GM12873 (cell line): Measurements from ENCODE around the gene GNB5.

Source experiments
- TF ChIP-seq, protein P1 (sequence below): IDR thresholded peaks from 2 replicates; pipeline ENCODE4 v1.5.1; 2012; ENCODE audit warnings: low read depth, mild to moderate bottlenecking, moderate library complexity, low read length, control low read depth; ENCODE audit not compliant: insufficient read depth; ENCODE audit errors: missing control alignments

Gene GNB5

DNA sequence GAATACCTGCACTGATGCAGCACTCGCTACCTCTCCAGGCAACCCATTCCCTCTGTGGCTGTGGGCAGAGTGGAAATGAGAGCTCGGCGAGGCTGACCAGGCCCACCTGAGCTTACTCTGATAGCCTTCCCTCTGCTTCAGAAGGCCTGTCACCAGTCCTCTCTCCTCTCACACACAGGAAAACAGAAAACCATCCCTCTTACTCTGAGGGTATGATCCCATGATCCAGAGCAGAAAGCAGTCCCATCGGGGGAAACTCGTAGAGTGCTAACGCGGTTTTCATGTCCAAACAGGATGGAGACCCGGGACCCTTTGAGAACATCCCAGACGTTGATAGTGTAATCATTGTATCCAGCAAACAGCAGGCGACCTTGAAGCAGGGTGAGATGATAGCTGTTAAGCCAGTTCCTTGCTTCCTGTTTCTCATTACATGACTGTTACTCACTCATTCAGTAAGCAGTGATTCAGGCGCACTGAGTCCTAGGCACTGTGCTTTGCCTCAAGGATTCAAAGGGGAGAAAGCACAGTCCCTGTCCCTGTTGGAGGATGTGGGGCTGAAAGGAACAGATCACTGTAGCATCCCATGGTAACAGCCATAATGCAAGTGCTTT is 66.8 kb downstream of the GNB5 start:
- TF ChIP-seq, protein P1, sequence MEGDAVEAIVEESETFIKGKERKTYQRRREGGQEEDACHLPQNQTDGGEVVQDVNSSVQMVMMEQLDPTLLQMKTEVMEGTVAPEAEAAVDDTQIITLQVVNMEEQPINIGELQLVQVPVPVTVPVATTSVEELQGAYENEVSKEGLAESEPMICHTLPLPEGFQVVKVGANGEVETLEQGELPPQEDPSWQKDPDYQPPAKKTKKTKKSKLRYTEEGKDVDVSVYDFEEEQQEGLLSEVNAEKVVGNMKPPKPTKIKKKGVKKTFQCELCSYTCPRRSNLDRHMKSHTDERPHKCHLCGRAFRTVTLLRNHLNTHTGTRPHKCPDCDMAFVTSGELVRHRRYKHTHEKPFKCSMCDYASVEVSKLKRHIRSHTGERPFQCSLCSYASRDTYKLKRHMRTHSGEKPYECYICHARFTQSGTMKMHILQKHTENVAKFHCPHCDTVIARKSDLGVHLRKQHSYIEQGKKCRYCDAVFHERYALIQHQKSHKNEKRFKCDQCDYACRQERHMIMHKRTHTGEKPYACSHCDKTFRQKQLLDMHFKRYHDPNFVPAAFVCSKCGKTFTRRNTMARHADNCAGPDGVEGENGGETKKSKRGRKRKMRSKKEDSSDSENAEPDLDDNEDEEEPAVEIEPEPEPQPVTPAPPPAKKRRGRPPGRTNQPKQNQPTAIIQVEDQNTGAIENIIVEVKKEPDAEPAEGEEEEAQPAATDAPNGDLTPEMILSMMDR, result no peak

DNA sequence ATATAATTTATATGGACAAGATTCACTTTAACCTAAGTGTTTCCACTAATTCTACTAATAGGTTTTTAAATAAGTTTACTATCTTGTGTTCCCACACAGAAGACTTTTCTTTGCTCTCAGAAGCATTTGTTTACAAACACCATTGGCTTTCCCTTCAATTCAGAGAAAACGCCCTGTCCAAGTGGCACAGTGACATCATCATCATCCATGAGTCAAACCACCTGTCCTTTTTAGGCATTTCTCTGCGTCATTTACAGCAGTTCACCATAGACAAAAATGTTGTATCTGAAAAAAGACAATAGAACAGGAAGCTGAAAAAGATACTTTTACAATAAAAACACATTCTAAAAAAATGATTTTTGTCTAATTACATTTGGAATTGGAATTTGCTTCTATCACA is 69.3 kb downstream of the GNB5 start:
- TF ChIP-seq, protein P1, result no peak

DNA sequence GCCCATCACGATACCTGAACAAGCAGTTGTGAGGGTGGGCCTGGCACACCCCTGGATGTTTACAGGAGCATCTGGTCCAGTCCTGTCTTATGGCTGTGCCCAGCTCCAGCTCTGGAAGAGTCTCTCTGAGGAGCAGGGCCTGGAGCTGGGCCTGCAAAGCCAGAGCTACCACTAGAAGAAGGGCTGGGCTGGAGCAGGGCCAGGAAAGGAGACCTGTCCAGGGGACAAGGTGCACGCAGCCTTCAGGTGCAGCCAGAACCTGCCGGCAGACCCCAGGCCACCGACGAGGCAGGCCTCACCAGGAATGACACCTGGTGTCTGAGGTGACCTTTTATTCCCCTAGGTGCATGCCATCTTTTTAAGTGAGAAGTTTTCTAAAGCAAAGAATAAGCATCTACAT is 70.2 kb downstream of the GNB5 start:
- TF ChIP-seq, protein P1, result no peak

DNA sequence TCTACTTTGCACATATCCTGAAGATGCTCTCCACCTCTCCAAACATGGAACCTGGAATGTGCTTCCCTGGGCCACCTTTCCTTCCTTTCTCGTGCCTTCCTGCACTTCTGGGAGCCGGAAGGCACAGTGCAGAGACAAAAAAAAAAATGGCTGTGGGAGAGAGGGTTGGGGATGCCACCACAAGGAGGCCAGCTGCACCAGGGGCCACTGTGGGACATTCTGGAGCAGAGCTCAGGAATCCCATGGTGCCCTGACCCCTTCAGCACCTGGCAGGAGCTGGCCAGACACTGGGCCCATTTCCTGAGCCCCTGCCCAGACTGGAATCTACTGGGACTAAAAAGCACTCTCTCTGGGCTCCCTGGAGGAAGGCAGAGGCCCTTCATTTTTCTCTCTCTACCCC is 70.7 kb downstream of the GNB5 start:
- TF ChIP-seq, protein P1, result no peak

DNA sequence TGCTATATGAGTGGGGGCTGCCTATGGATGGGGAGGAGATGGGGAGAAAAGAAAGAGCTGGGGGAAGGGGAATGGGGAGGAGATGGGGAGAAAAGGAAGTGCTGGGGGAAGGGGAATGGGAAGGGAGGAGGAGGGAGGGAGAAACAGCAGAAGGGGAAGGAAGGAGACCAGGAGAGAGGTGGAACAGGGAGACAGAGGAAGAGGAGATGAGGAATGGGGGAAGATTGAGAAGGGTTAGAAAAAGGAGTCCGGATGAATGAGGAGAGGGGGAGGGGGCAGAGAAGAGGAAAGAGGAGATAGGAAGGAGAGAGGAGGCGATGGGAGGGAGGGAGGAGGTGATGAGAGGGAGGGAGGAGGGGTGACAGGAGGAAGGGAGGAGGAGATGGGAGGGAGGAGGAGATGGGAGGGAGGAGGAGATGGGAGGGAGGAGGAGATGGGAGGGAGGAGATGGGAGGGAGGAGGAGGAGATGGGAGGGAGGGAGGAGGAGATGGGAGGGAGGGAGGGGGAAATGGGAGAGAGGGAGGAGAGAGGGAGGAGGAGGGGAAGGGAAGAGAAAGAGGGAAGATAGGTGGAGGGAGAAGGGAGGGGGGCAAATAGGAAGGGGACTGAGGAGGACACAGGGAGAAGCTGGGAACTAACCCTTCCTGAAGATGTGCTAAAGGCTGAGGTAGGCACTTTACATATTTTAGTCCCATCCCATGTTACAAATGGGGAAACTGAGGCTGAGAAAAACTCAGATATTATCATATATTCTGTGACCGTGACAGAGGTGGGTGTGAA is 72.0 kb downstream of the GNB5 start:
- TF ChIP-seq, protein P1, result no peak

DNA sequence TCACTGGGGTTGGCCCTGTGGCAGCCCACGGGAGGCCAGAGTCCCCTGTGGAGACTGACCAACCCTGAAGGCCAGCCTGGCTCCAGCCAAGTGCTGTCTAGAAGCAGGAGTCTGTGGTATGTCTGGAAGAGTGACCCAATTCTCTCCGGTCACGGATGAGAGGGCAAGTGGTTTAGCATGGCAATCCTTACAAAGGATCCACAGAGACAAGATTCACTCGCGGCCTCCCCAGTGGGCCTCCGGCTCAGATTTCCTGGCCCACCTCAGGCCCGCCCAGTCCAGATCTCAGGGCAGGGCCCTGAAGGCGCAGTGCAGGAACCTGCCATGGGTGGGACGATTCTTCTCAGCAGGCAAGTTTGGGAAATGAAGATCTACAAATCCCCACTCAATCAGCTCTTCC is 73.6 kb downstream of the GNB5 start:
- TF ChIP-seq, protein P1, result no peak

DNA sequence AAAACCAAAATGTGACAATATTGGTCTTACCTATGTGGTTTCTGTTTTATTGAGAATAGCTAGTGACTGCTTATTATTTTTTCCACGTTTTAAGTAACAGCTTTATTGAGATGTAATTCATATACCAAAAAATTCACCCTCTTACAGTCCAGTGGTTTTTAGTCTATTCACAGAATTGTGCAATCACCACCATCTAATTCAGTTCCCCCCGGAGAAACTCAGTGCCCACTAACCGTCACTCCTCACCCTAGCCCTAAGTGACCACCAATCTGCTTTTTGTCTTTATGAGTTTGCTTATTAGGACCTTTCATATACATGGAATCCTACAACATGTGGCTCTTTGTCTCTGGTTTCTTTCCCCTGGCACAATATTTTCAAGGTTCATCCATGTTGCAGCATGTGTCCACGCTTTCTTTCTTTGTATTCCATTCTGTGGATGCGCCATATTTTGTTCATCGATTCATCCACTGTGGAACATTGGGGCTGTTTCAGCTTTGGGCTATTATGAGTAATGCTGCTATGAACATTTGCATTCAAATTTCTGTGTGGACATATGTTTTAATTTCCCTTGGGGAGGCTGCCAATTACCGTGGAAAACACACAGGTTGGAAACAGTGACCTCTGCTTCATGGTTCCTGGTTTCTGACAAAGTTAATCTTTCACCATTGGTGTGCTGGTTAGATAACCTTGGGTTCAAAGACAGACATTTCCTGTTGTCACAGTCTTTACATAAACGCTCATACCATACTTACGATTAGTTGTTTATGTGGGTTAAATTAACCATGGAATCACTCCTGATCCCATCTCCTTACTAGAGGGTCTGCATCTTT is 75.4 kb downstream of the GNB5 start:
- TF ChIP-seq, protein P1, result no peak
